Loucy (cell line): ENCODE data around the gene ARHGEF33.

Experiments used
- H2AFZ ChIP-seq: fragments of 200-600 bp; sonication (generic); 2 replicates; pipeline ENCODE4 v1.6.0; 2016; ENCODE audit warnings: antibody characterized with exemption, mild to moderate bottlenecking, low read length, moderate library complexity
- H3F3A ChIP-seq: fragments of 200-600 bp; 2 replicates; pipeline ENCODE4 v1.6.0; 2016; ENCODE audit warnings: antibody characterized with exemption, low read depth, mild to moderate bottlenecking
- H3K27me3 ChIP-seq: fragments of 200-600 bp; sonication (generic); 2 replicates; pipeline ENCODE4 v1.6.1; 2014; ENCODE audit warnings: low read length, mild to moderate bottlenecking; ENCODE audit not compliant: insufficient read depth, poor library complexity, severe bottlenecking
- H3K36me3 ChIP-seq: fragments of 200-600 bp; sonication (generic); 2 replicates; pipeline ENCODE4 v1.6.1; 2016; ENCODE audit warnings: low read length; ENCODE audit not compliant: insufficient read depth
- H3K4me1 ChIP-seq: fragments of 200-600 bp; sonication (generic); 2 replicates; pipeline ENCODE4 v1.5.1; 2014; ENCODE audit warnings: low read length, mild to moderate bottlenecking; ENCODE audit not compliant: insufficient read depth, poor library complexity, severe bottlenecking
- H3K4me2 ChIP-seq: fragments of 200-600 bp; sonication (generic); 2 replicates; pipeline ENCODE4 v1.6.0; 2014; ENCODE audit warnings: antibody characterized with exemption, low read length, low read depth, mild to moderate bottlenecking; ENCODE audit not compliant: poor library complexity, severe bottlenecking
- H3K4me3 ChIP-seq: fragments of 200-600 bp; sonication (generic); 2 replicates; pipeline ENCODE4 v1.5.1; 2014; ENCODE audit warnings: low read length, mild to moderate bottlenecking, mixed read lengths; ENCODE audit not compliant: poor library complexity, severe bottlenecking
- H3K79me2 ChIP-seq: fragments of 200-600 bp; sonication (generic); 2 replicates; pipeline ENCODE4 v1.6.1; 2014; ENCODE audit warnings: low read length; ENCODE audit not compliant: insufficient read depth
- H3K9ac ChIP-seq: fragments of 200-600 bp; sonication (generic); 2 replicates; pipeline ENCODE4 v1.6.0; 2014; ENCODE audit warnings: mild to moderate bottlenecking, low read depth, low read length, moderate library complexity; ENCODE audit not compliant: poor library complexity, severe bottlenecking
- H3K9me2 ChIP-seq: fragments of 200-600 bp; sonication (generic); replicated peaks from 2 replicates; pipeline ENCODE4 v1.6.1; 2016; ENCODE audit warnings: low read depth, low read length, mixed read lengths
- H3K9me3 ChIP-seq: fragments of 200-600 bp; sonication (generic); 2 replicates; pipeline ENCODE4 v1.6.1; 2014; ENCODE audit warnings: mild to moderate bottlenecking, antibody characterized with exemption, low read length, low read depth; ENCODE audit not compliant: insufficient read depth
- H4K20me1 ChIP-seq: fragments of 200-600 bp; sonication (generic); 2 replicates; pipeline ENCODE4 v1.6.0; 2014; ENCODE audit warnings: antibody characterized with exemption, low read length, mild to moderate bottlenecking; ENCODE audit not compliant: insufficient read depth, poor library complexity, severe bottlenecking
- EZH2phosphoT487 ChIP-seq: fragments of 200-600 bp; IDR thresholded peaks from 2 replicates; pipeline ENCODE4 v1.6.1; 2018; ENCODE audit warnings: antibody characterized with exemption, mild to moderate bottlenecking, moderate library complexity, borderline replicate concordance
- TF ChIP-seq, protein P1 (sequence below): fragments of 200-600 bp; sonication (generic); conservative IDR thresholded peaks from 2 replicates; pipeline ENCODE4 v1.5.1; 2014; ENCODE audit warnings: mild to moderate bottlenecking, antibody characterized with exemption, low read length

The ARHGEF33 gene

DNA sequence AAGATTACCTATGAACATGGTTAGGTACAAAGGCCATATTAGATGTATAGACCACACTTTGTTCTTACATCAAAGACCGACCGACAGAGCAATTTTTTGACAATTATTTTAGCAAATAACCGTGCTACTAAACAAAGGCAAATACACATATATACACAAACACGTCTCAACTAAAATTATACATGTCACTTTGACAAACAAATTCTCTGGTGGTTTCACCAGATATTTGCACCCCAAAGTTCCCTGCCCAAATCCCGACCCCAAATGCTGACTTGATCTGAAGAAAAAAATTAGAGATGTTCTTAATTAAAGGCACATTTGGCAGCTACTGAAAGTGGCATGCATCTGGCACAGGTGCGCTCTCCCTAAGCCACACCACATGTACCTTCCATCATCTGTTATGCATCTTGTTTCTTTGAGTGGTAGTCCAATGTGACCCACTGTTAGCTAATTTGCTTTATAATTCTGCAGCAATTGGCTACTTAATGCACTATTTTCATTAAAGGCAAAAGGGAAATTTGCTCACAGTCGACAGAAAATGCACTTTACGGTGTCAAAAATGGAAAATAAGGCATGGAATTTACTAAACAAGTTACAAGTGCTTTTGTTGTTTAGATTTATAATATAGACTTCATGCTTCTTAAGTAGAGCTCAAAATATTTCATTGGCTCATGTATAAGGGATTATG, 92.1 kb downstream of the ARHGEF33 start:
- Histone ChIP-seq H4K20me1 (no peaks in the 10 kb centered on the region), H3K79me2 (no peaks in the 10 kb centered on the region), H3K9me2 (no peaks in the 10 kb centered on the region), H3K4me2 (no peak overlapping the region), H2AFZ (no peak overlapping the region), H3K4me3 (no peak overlapping the region), H3K36me3 (peaks cover 16% of the 10 kb centered on the region; the same call in 1 of the 2 replicates), H3F3A (no peaks in the 10 kb centered on the region), H3K4me1 (no peaks in the 10 kb centered on the region), H3K9ac (no peak overlapping the region), H3K27me3 (no peaks in the 10 kb centered on the region), H3K9me3 (no peaks in the 10 kb centered on the region)
- TF ChIP-seq EZH2phosphoT487 = no peak
- TF ChIP-seq, protein P1, sequence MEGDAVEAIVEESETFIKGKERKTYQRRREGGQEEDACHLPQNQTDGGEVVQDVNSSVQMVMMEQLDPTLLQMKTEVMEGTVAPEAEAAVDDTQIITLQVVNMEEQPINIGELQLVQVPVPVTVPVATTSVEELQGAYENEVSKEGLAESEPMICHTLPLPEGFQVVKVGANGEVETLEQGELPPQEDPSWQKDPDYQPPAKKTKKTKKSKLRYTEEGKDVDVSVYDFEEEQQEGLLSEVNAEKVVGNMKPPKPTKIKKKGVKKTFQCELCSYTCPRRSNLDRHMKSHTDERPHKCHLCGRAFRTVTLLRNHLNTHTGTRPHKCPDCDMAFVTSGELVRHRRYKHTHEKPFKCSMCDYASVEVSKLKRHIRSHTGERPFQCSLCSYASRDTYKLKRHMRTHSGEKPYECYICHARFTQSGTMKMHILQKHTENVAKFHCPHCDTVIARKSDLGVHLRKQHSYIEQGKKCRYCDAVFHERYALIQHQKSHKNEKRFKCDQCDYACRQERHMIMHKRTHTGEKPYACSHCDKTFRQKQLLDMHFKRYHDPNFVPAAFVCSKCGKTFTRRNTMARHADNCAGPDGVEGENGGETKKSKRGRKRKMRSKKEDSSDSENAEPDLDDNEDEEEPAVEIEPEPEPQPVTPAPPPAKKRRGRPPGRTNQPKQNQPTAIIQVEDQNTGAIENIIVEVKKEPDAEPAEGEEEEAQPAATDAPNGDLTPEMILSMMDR = no peak

DNA sequence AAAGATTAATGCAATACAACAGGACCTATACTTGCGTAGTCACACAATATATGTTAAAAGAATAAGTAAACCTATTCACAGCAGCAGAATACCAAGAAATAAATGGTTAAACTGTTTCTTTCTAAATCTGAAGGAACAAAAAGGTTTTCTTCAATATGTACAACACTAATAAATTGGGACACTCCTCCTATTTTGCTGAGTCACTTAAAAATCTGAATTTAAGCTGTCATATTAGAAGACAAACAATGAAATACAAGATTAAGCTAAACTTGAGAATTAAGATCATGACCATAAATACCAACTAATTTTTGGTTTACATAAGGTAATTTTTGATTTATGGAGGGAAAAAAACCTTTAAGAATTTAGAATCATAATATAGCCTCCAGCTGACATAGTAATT, 92.8 kb downstream of the ARHGEF33 start:
- no peaks in the 10 kb centered on the region for H4K20me1 ChIP-seq
- peaks cover 22% of the 10 kb centered on the region; the same call in 1 of the 2 replicates for H3K36me3 ChIP-seq
- TF ChIP-seq, protein P1 = no peak
- no peak for TF ChIP-seq EZH2phosphoT487

DNA sequence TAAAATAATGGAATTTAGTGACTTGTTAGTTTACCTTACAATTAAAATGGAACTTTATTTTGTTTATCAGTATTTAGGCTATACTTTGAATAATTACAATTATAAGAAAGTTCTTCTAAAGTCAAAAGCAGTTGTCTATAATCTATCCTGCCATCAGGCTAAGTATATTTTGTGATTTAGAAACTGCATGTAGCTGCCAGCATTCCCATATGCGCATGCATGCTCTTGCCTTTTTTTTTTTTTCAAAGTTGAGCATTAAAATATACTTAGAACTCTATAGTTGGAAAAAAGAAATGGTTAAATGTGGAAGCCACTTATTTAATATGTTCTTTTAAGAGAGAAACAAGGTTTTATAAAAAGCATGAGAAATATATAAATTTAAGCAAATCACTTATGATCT, 99.0 kb downstream of the ARHGEF33 start:
- H2AFZ ChIP-seq = no peak overlapping the region
- no peaks in the 10 kb centered on the region for H4K20me1 ChIP-seq
- H3K9me2 ChIP-seq = no peaks in the 10 kb centered on the region
- no peak overlapping the region for H3K4me3 ChIP-seq
- H3K4me1 ChIP-seq = no peaks in the 10 kb centered on the region
- H3K4me2 ChIP-seq = no peak overlapping the region
- TF ChIP-seq, protein P1 = no peak
- no peak for TF ChIP-seq EZH2phosphoT487
- no peak overlapping the region for H3K9ac ChIP-seq
- no peaks in the 10 kb centered on the region for H3F3A ChIP-seq
- no peaks in the 10 kb centered on the region for H3K27me3 ChIP-seq
- peaks cover 33% of the 10 kb centered on the region for H3K36me3 ChIP-seq
- H3K9me3 ChIP-seq = no peaks in the 10 kb centered on the region
- no peaks in the 10 kb centered on the region for H3K79me2 ChIP-seq

More for the DNA sequence above, 92.8 kb downstream of the ARHGEF33 start:
- no peaks in the 10 kb centered on the region for H3K27me3 ChIP-seq
- no peaks in the 10 kb centered on the region for H3K4me1 ChIP-seq
- H3K9me3 ChIP-seq = no peaks in the 10 kb centered on the region
- no peaks in the 10 kb centered on the region for H3F3A ChIP-seq
- no peak overlapping the region for H3K4me2 ChIP-seq
- no peak overlapping the region for H3K4me3 ChIP-seq
- H3K9me2 ChIP-seq = no peaks in the 10 kb centered on the region
- H2AFZ ChIP-seq = no peak overlapping the region
- no peaks in the 10 kb centered on the region for H3K79me2 ChIP-seq
- no peak overlapping the region for H3K9ac ChIP-seq
